A549 (cell line): ENCODE data around the gene ACYP2. TPM values are rescaled to one million over a fixed set of nuclear protein-coding genes. Genes with fewer than 3 reads are reported as not detected.

ENCODE experiments used
- ATAC-seq, 2 experiments: fragments of 200-7000 bp in 1 of 2; fragments of >200 bp in 1 of 2; cut with Nextera tagmentation in 1 of 2; cut with Tn5 transposase in 1 of 2; 3 replicates each; pipeline versions ENCODE4 v1.8.0 to v1.9.1; 2018 to 2020; ENCODE audit warnings: mild to moderate bottlenecking in 1 of 2, moderate library complexity in 1 of 2
- CTCF ChIA-PET: fragments of 300-600 bp; sonication (Branson Sonifier 250); formaldehyde crosslinking; extraction: SDS; loops from one replicate; lab custom pipeline; 2021; ENCODE audit warnings: antibody characterized with exemption, inconsistent platforms; lab: Yijun Ruan, JAX
- POLR2A ChIA-PET: fragments of 350-600 bp; formaldehyde crosslinking; extraction: SDS; loops from one replicate; lab custom pipeline; 2021; ENCODE audit warnings: antibody characterized with exemption, inconsistent platforms; lab: Yijun Ruan, JAX
- DNase-seq, 2 experiments: peaks; one replicate each; pipeline versions ENCODE4 v3.0.0 to v3.0.0-alpha.2; 2011 to 2016; ENCODE audit warnings: low read depth in 1 of 2, low spot score in 1 of 2
- FAIRE-seq: peaks from 2 replicates; lab custom pipeline; 2011; peaks lifted over from hg19 to GRCh38; lab: Jason Lieb, UNC
- H3K27ac ChIP-seq, 2 experiments: fragments of >200 bp; sonication (Bioruptor Twin); formaldehyde crosslinking; 3 replicates each; pipeline ENCODE4 v1.5.1; 2016 to 2017
- H3K4me1 ChIP-seq: fragments of >200 bp; sonication (Bioruptor Twin); formaldehyde crosslinking; 3 replicates; pipeline ENCODE4 v1.6.1; 2016
- H3K4me2 ChIP-seq: fragments of >200 bp; sonication (Bioruptor Twin); formaldehyde crosslinking; 3 replicates; pipeline ENCODE4 v1.6.1; 2016
- H3K4me3 ChIP-seq: fragments of >200 bp; sonication (Bioruptor Twin); formaldehyde crosslinking; 3 replicates; pipeline ENCODE4 v1.5.1; 2016
- H3K9me3 ChIP-seq: fragments of >200 bp; sonication (Bioruptor Twin); formaldehyde crosslinking; 3 replicates; pipeline ENCODE4 v1.6.1; 2016
- CBX8 ChIP-seq: fragments of 200-600 bp; sonication (generic); IDR thresholded peaks from 2 replicates; pipeline ENCODE4 v1.6.1; 2016
- CHD2 ChIP-seq: fragments of 150-350 bp; IDR thresholded peaks from 2 replicates; pipeline ENCODE4 v1.6.1; 2014; ENCODE audit warnings: low read length; ENCODE audit not compliant: partially characterized antibody
- CHD4 ChIP-seq: fragments of 200-600 bp; sonication (generic); IDR thresholded peaks from 2 replicates; pipeline ENCODE4 v1.6.1; 2016; ENCODE audit warnings: antibody characterized with exemption, mild to moderate bottlenecking, borderline replicate concordance
- FOXS1 ChIP-seq: fragments of 250-450 bp; sonication (Bioruptor Pico); IDR thresholded peaks from 2 replicates; pipeline ENCODE4 v1.5.0; 2020; ENCODE audit warnings: mild to moderate bottlenecking, moderate library complexity
- GATA3 ChIP-seq: IDR thresholded peaks from 2 replicates; pipeline ENCODE4 v1.6.1; 2012; ENCODE audit warnings: borderline replicate concordance
- HDAC2 ChIP-seq: fragments of 200-600 bp; sonication (generic); IDR thresholded peaks from 2 replicates; pipeline ENCODE4 v1.6.1; 2016
- HOXB13 ChIP-seq: fragments of 250-450 bp; sonication (Bioruptor Pico); IDR thresholded peaks from 2 replicates; pipeline ENCODE4 v1.5.0; 2020; ENCODE audit warnings: low read depth, mild to moderate bottlenecking, moderate library complexity
- JUNB ChIP-seq: fragments of >200 bp; sonication (Bioruptor Twin); formaldehyde crosslinking; IDR thresholded peaks from 2 replicates; pipeline ENCODE4 v1.6.1; 2016
- NPAS2 ChIP-seq: fragments of 250-450 bp; sonication (Bioruptor Pico); IDR thresholded peaks from 2 replicates; pipeline ENCODE4 v1.8.0; 2022; ENCODE audit warnings: mild to moderate bottlenecking, moderate library complexity, borderline replicate concordance
- PBX3 ChIP-seq: IDR thresholded peaks from 2 replicates; pipeline ENCODE4 v1.6.1; 2012
- PHF8 ChIP-seq: fragments of 200-600 bp; sonication (generic); IDR thresholded peaks from 2 replicates; pipeline ENCODE4 v1.6.1; 2016; ENCODE audit warnings: low read depth, mild to moderate bottlenecking, antibody characterized with exemption, moderate library complexity, borderline replicate concordance
- POLR2A ChIP-seq: IDR thresholded peaks from 2 replicates; pipeline ENCODE4 v1.6.1; 2012; ENCODE audit warnings: mild to moderate bottlenecking, low read length
- RAD21 ChIP-seq, 2 experiments: fragments of >200 bp in 1 of 2; sonication (Bioruptor Twin) in 1 of 2; formaldehyde crosslinking in 1 of 2; IDR thresholded peaks in 1 of 2; conservative IDR thresholded peaks in 1 of 2; 2 replicates in 1 of 2; 3 replicates in 1 of 2; pipeline ENCODE4 v1.6.1; 2012 to 2018; ENCODE audit warnings: inconsistent platforms in 1 of 2
- RCOR1 ChIP-seq: fragments of 150-350 bp; IDR thresholded peaks from 2 replicates; pipeline ENCODE4 v1.6.1; 2014; ENCODE audit warnings: antibody characterized with exemption, low read length, low read depth
- SMC3 ChIP-seq: fragments of >200 bp; sonication (Bioruptor Twin); formaldehyde crosslinking; IDR thresholded peaks from 3 replicates; pipeline ENCODE4 v1.6.1; 2018; ENCODE audit warnings: inconsistent platforms
- TFCP2L1 ChIP-seq: fragments of 250-450 bp; sonication (Bioruptor Pico); IDR thresholded peaks from 2 replicates; pipeline ENCODE4 v1.5.0; 2021; ENCODE audit warnings: mild to moderate bottlenecking
- WGBS: methylation state at CpG from one replicate; pipeline ENCODE4 v1.1.6; 2017; ENCODE audit errors: missing lambda C conversion rate; 5-methylcytosine and 5-hydroxymethylcytosine counted together
- polyA plus RNA-seq, 4 experiments: library from polyadenylated mRNA; depleted of rRNA in 3 of 4; stranded (reverse); fragments of >200 nt; fragmentation: RNase III in 1 of 4; extraction: RNeasy Plus Mini Kit Qiagen cat#74134 plus additional on column Dnase treatment in 1 of 4; gene quantifications; 2 replicates in 3 of 4; 3 replicates in 1 of 4; pipeline ENCODE4 v1.2.3, GENCODE V29; 2011 to 2017
- TF ChIP-seq, protein P1 (sequence below): fragments of >200 bp; sonication (Bioruptor Twin); formaldehyde crosslinking; IDR thresholded peaks from 3 replicates; pipeline ENCODE4 v1.5.1; 2016
- TF ChIP-seq, protein P2 (sequence below): fragments of >200 bp; sonication (Bioruptor Twin); formaldehyde crosslinking; IDR thresholded peaks from 3 replicates; pipeline ENCODE4 v1.6.1; 2016
- TF ChIP-seq, protein P3 (sequence below): IDR thresholded peaks from 2 replicates; pipeline ENCODE4 v1.6.1; 2012; ENCODE audit warnings: low read depth, borderline replicate concordance

Gene ACYP2
- polyA plus RNA-seq, 2 of the 4 experiments (the other 2 are of a cell fraction), result 10.0 to 11.4 TPM

DNA sequence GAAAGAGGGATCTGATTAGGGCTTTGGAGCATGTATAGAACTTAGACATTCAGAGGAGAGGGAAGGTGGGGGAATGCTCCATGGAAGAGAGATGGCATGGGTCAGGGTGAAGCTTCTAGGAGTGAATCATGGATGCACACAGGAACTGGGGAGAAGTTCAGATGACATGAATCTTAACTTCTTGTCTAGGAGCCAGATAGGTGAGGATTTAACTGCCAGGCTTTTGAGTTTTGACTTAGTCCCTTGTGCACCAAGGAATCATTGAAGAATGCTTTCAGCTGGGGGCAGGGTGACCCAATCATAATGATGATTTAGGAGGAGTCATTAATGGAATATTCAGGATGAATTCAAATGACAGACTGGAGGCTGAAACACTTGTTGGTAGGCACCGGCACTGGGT is 48.7 kb downstream of the ACYP2 start (continued):
- TF ChIP-seq, protein P1, sequence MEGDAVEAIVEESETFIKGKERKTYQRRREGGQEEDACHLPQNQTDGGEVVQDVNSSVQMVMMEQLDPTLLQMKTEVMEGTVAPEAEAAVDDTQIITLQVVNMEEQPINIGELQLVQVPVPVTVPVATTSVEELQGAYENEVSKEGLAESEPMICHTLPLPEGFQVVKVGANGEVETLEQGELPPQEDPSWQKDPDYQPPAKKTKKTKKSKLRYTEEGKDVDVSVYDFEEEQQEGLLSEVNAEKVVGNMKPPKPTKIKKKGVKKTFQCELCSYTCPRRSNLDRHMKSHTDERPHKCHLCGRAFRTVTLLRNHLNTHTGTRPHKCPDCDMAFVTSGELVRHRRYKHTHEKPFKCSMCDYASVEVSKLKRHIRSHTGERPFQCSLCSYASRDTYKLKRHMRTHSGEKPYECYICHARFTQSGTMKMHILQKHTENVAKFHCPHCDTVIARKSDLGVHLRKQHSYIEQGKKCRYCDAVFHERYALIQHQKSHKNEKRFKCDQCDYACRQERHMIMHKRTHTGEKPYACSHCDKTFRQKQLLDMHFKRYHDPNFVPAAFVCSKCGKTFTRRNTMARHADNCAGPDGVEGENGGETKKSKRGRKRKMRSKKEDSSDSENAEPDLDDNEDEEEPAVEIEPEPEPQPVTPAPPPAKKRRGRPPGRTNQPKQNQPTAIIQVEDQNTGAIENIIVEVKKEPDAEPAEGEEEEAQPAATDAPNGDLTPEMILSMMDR, result no peak
- TF ChIP-seq POLR2A, result no peak
- no peak for TF ChIP-seq NPAS2 (CRISPR knock-in tag)
- TF ChIP-seq PBX3, result no peak
- TF ChIP-seq, protein P2, sequence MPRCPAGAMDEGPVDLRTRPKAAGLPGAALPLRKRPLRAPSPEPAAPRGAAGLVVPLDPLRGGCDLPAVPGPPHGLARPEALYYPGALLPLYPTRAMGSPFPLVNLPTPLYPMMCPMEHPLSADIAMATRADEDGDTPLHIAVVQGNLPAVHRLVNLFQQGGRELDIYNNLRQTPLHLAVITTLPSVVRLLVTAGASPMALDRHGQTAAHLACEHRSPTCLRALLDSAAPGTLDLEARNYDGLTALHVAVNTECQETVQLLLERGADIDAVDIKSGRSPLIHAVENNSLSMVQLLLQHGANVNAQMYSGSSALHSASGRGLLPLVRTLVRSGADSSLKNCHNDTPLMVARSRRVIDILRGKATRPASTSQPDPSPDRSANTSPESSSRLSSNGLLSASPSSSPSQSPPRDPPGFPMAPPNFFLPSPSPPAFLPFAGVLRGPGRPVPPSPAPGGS, result no peak
- TF ChIP-seq PHF8, result no peak

GRCh38 chr2:54166121-54166773 is 50.8 kb downstream of the ACYP2 start:
- ATAC-seq (peak in 1 of 2 experiments; percentile 59; a peak in 3 of 6 replicates), DNase-seq (no peak), FAIRE-seq (no peak)
- ChIA-PET POLR2A (no interaction called here), CTCF (interaction anchor here (0.6 to 1.1 kb wide), 2 partner anchors 10 to 11 kb away, joined by 3 read pairs; no protein-coding TSS in a partner anchor)
- Histone ChIP-seq H3K4me3 (no peak overlapping the region), H3K27ac (no peak overlapping the region), H3K9me3 (no peaks in the 10 kb centered on the region), H3K4me2 (no peak overlapping the region), H3K4me1 (no peaks in the 10 kb centered on the region)
- TF ChIP-seq GATA3, result no peak
- TF ChIP-seq CBX8, result no peak
- no peak for TF ChIP-seq JUNB
- TF ChIP-seq FOXS1 (CRISPR knock-in tag), result no peak
- WGBS, result 54% methylated on average over 3 of the region's 3 CpGs

- peak; percentile 90 to 91 for ATAC-seq
- no peak overlapping the region for H3K4me2 ChIP-seq
- 7% methylated on average over 2 of the region's 2 CpGs for WGBS
- POLR2A ChIA-PET, result no interaction called here
- TF ChIP-seq RAD21 (conservative IDR thresholded peaks at IDR 0.05 in 1 of 2, IDR thresholded peaks at IDR 0.05 in 1 of 2) (peak; percentile 63 to 72), SMC3 (peak; percentile 34; the same call in 2 of the 3 replicates), HDAC2 (no peak), CBX8 (no peak), POLR2A (no peak), RCOR1 (no peak), PBX3 (no peak), TFCP2L1 (CRISPR knock-in tag) (no peak), CHD2 (no peak), PHF8 (no peak), CHD4 (no peak), HOXB13 (no peak)
- TF ChIP-seq, protein P1, result peak; percentile 41
- TF ChIP-seq, protein P3, sequence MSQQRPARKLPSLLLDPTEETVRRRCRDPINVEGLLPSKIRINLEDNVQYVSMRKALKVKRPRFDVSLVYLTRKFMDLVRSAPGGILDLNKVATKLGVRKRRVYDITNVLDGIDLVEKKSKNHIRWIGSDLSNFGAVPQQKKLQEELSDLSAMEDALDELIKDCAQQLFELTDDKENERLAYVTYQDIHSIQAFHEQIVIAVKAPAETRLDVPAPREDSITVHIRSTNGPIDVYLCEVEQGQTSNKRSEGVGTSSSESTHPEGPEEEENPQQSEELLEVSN, result no peak
- no peak overlapping the region for H3K27ac ChIP-seq
- H3K9me3 ChIP-seq, result no peaks in the 10 kb centered on the region
- H3K4me1 ChIP-seq, result no peaks in the 10 kb centered on the region
- H3K4me3 ChIP-seq, result no peak overlapping the region
- CTCF ChIA-PET, result interaction anchor here (0.6 to 3.2 kb wide), 20 partner anchors 9 to 877 kb away, joined by 3 to 16 read pairs (median 4); no protein-coding TSS in a partner anchor
- peak in 1 of 2 experiments; percentile 42 for DNase-seq
- FAIRE-seq, result no peak
Observed at GRCh38 chr2:54176577-54176976, 61.2 kb downstream of the ACYP2 start.
